ENCODE data around the gene KCNG2. TPM values are rescaled to one million over a fixed set of nuclear protein-coding genes. Genes with fewer than 3 reads are reported as not detected.

The KCNG2 gene
- total and polyA plus RNA-seq, 9 of the 15 experiments (the other 6 are each of a cell fraction or from before 2014, with no cell fraction given): not detected

DNA sequence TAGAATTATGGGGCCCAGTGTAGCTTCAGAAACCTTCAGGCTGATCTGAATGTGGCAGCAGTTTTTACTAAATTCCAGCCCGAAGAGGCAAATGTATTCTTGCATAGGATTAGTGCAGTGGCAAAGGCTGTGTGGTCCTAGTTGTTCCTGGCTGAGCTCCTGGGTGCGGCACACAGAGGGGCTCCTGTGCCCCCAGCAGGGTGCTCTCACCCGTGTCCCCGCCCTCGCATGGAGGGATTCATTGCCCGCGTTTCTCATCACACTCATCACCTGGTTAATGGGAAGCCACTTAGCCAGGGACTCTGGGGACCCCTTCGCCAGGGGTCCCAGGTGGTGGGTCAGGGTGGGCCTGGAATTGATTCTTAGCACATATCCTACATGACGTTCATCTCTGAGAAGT, 3.9 kb downstream of the KCNG2 start:
- Histone ChIP-seq H2AFZ (ENCODE audit: low read depth, low read length) (no peak overlapping the region), H3K4me2 (ENCODE audit: insufficient read depth, low read length) (no peak overlapping the region), H3K4me3 (no peak overlapping the region), H3K9ac (ENCODE audit: insufficient read depth in 1 of 2, low read depth in 2 of 2, low read length in 2 of 2) (no peak overlapping the region), H3K36me3 (ENCODE audit: control insufficient read depth, insufficient read depth, low read length) (no peaks in the 10 kb centered on the region), H3K79me2 (ENCODE audit: control insufficient read depth, insufficient read depth, low read length) (no peaks in the 10 kb centered on the region), H4K20me1 (replicated peaks; ENCODE audit: control insufficient read depth, insufficient read depth, low read length) (no peaks in the 10 kb centered on the region), H3K27me3 (ENCODE audit: control insufficient read depth in 2 of 2, insufficient read depth in 2 of 2, low read length in 2 of 2) (peaks cover 4 to 78% of the 10 kb centered on the region in 2 experiments; a peak in 4 of 5 replicates), H3K4me1 (replicated peaks in 1 of 2; ENCODE audit: control insufficient read depth in 2 of 2, insufficient read depth in 2 of 2, low read length in 2 of 2) (peaks cover 0 to 2% of the 10 kb centered on the region in 2 experiments; a peak in 1 of 5 replicates), H3K9me3 (replicated peaks; ENCODE audit: control insufficient read depth, insufficient read depth, low read depth, low read length) (no peaks in the 10 kb centered on the region), H3K9me1 (ENCODE audit: control insufficient read depth, insufficient read depth, low read length) (no peaks in the 10 kb centered on the region), H3K27ac (ENCODE audit: extremely low read depth, low read depth, low read length) (no peak overlapping the region)
- DNase-seq (ENCODE audit: extremely low read depth in 1 of 4, low spot score in 3 of 4) (no peak), FAIRE-seq (no peak), ATAC-seq (no peak)
- ChIA-PET CTCF (ENCODE audit: low intra/inter-chr PET ratio) (no interaction called here), POLR2A (no interaction called here)
- in situ Hi-C loops (cut with MboI) (no loop called here), intact Hi-C loops (cut with micrococcal nuclease) (no loop called here)
- 0% methylated on average over 9 of the region's 9 CpGs for WGBS (ENCODE audit: insufficient coverage, low coverage, missing lambda C conversion rate)
- no TSS peak for BruUV-seq (replicated peaks)
- TF ChIP-seq DACH1 (IDR thresholded peaks at IDR 0.05; ENCODE audit: partially characterized antibody) (no peak), TCF7 (IDR thresholded peaks at IDR 0.05; ENCODE audit: borderline replicate concordance) (no peak), ZNF668 (CRISPR knock-in tag; IDR thresholded peaks at IDR 0.05) (no peak), MAZ (CRISPR knock-in tag; conservative IDR thresholded peaks at IDR 0.05 in 1 of 2, IDR thresholded peaks at IDR 0.05 in 1 of 2) (no peak), NR2C1 (IDR thresholded peaks at IDR 0.05) (no peak), NR2C1 (tag; IDR thresholded peaks at IDR 0.05) (no peak), FOXJ2 (tag; IDR thresholded peaks at IDR 0.05) (no peak), ARID3A (IDR thresholded peaks at IDR 0.05; ENCODE audit: borderline replicate concordance, low read depth, low read length) (no peak), NCOA2 (IDR thresholded peaks at IDR 0.05; ENCODE audit: partially characterized antibody in 2 of 2) (no peak)
- TF ChIP-seq, protein P1, sequence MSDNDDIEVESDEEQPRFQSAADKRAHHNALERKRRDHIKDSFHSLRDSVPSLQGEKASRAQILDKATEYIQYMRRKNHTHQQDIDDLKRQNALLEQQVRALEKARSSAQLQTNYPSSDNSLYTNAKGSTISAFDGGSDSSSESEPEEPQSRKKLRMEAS (CRISPR knock-in tag; IDR thresholded peaks at IDR 0.05): no peak
- TF ChIP-seq, protein P2, sequence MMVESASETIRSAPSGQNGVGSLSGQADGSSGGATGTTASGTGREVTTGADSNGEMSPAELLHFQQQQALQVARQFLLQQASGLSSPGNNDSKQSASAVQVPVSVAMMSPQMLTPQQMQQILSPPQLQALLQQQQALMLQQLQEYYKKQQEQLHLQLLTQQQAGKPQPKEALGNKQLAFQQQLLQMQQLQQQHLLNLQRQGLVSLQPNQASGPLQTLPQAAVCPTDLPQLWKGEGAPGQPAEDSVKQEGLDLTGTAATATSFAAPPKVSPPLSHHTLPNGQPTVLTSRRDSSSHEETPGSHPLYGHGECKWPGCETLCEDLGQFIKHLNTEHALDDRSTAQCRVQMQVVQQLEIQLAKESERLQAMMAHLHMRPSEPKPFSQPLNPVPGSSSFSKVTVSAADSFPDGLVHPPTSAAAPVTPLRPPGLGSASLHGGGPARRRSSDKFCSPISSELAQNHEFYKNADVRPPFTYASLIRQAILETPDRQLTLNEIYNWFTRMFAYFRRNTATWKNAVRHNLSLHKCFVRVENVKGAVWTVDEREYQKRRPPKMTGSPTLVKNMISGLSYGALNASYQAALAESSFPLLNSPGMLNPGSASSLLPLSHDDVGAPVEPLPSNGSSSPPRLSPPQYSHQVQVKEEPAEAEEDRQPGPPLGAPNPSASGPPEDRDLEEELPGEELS (CRISPR knock-in tag; IDR thresholded peaks at IDR 0.05; ENCODE audit: borderline replicate concordance): no peak

All from K562 (cell line).